A549 (cell line): ENCODE measurements around the gene PRSS53. TPM values are rescaled to one million over a fixed set of nuclear protein-coding genes. Genes with fewer than 3 reads are reported as not detected.
A peak's percentile ranks its signal among the peaks of the same experiment; 100 is the strongest.

Experiments
- ATAC-seq, 2 experiments: fragments of 200-7000 bp in 1 of 2; fragments of >200 bp in 1 of 2; cut with Nextera tagmentation in 1 of 2; cut with Tn5 transposase in 1 of 2; 3 replicates each; pipeline versions ENCODE4 v1.8.0 to v1.9.1; 2018 to 2020; ENCODE audit warnings: mild to moderate bottlenecking in 1 of 2, moderate library complexity in 1 of 2
- CTCF ChIA-PET: fragments of 300-600 bp; sonication (Branson Sonifier 250); formaldehyde crosslinking; extraction: SDS; loops from one replicate; lab custom pipeline; 2021; ENCODE audit warnings: antibody characterized with exemption, inconsistent platforms; lab: Yijun Ruan, JAX
- POLR2A ChIA-PET: fragments of 350-600 bp; formaldehyde crosslinking; extraction: SDS; loops from one replicate; lab custom pipeline; 2021; ENCODE audit warnings: antibody characterized with exemption, inconsistent platforms; lab: Yijun Ruan, JAX
- DNase-seq, 2 experiments: peaks; one replicate each; pipeline versions ENCODE4 v3.0.0 to v3.0.0-alpha.2; 2011 to 2016; ENCODE audit warnings: low read depth in 1 of 2, low spot score in 1 of 2
- FAIRE-seq: peaks from 2 replicates; lab custom pipeline; 2011; peaks lifted over from hg19 to GRCh38; lab: Jason Lieb, UNC
- H3K27ac ChIP-seq, 2 experiments: fragments of >200 bp; sonication (Bioruptor Twin); formaldehyde crosslinking; 3 replicates each; pipeline ENCODE4 v1.5.1; 2016 to 2017
- H3K4me1 ChIP-seq: fragments of >200 bp; sonication (Bioruptor Twin); formaldehyde crosslinking; 3 replicates; pipeline ENCODE4 v1.6.1; 2016
- H3K4me2 ChIP-seq: fragments of >200 bp; sonication (Bioruptor Twin); formaldehyde crosslinking; 3 replicates; pipeline ENCODE4 v1.6.1; 2016
- H3K4me3 ChIP-seq: fragments of >200 bp; sonication (Bioruptor Twin); formaldehyde crosslinking; 3 replicates; pipeline ENCODE4 v1.5.1; 2016
- H3K9me3 ChIP-seq: fragments of >200 bp; sonication (Bioruptor Twin); formaldehyde crosslinking; 3 replicates; pipeline ENCODE4 v1.6.1; 2016
- BHLHE40 ChIP-seq: IDR thresholded peaks from 2 replicates; pipeline ENCODE4 v1.6.1; 2012; ENCODE audit warnings: low read depth, low read length, inconsistent platforms
- CBX2 ChIP-seq: fragments of 200-600 bp; sonication (generic); IDR thresholded peaks from 2 replicates; pipeline ENCODE4 v1.6.1; 2016; ENCODE audit warnings: low read depth, mild to moderate bottlenecking, borderline replicate concordance
- CBX8 ChIP-seq: fragments of 200-600 bp; sonication (generic); IDR thresholded peaks from 2 replicates; pipeline ENCODE4 v1.6.1; 2016
- CHD2 ChIP-seq: fragments of 150-350 bp; IDR thresholded peaks from 2 replicates; pipeline ENCODE4 v1.6.1; 2014; ENCODE audit warnings: low read length; ENCODE audit not compliant: partially characterized antibody
- CHD4 ChIP-seq: fragments of 200-600 bp; sonication (generic); IDR thresholded peaks from 2 replicates; pipeline ENCODE4 v1.6.1; 2016; ENCODE audit warnings: antibody characterized with exemption, mild to moderate bottlenecking, borderline replicate concordance
- EHF ChIP-seq: fragments of 250-450 bp; sonication (Bioruptor Pico); IDR thresholded peaks from 2 replicates; pipeline ENCODE4 v1.5.0; 2020; ENCODE audit warnings: mild to moderate bottlenecking
- EHMT2 ChIP-seq: fragments of 200-600 bp; sonication (generic); IDR thresholded peaks from 2 replicates; pipeline ENCODE4 v1.6.1; 2016; ENCODE audit warnings: antibody characterized with exemption, low read depth, mild to moderate bottlenecking, moderate library complexity
- FOSL2 ChIP-seq, 2 experiments: fragments of 450-650 bp in 1 of 2; fragments of >200 bp in 1 of 2; sonication (Bioruptor Twin) in 1 of 2; formaldehyde crosslinking; IDR thresholded peaks; 2 replicates each; pipeline versions ENCODE4 v1.5.0 to v1.6.1; 2016 to 2020; ENCODE audit warnings: mild to moderate bottlenecking in 1 of 2, moderate library complexity in 1 of 2
- FOXS1 ChIP-seq: fragments of 250-450 bp; sonication (Bioruptor Pico); IDR thresholded peaks from 2 replicates; pipeline ENCODE4 v1.5.0; 2020; ENCODE audit warnings: mild to moderate bottlenecking, moderate library complexity
- HDAC2 ChIP-seq: fragments of 200-600 bp; sonication (generic); IDR thresholded peaks from 2 replicates; pipeline ENCODE4 v1.6.1; 2016
- JUN ChIP-seq, 2 experiments: fragments of >200 bp; sonication (Bioruptor Twin); formaldehyde crosslinking; IDR thresholded peaks; 2 replicates in 1 of 2; 3 replicates in 1 of 2; pipeline ENCODE4 v1.6.1; 2016 to 2017
- KDM5A ChIP-seq: fragments of 200-600 bp; sonication (generic); IDR thresholded peaks from 2 replicates; pipeline ENCODE4 v1.6.1; 2016; ENCODE audit warnings: antibody characterized with exemption, mild to moderate bottlenecking
- MAZ ChIP-seq: fragments of 150-350 bp; IDR thresholded peaks from 2 replicates; pipeline ENCODE4 v1.6.1; 2014; ENCODE audit warnings: antibody characterized with exemption, low read depth, low read length, borderline replicate concordance
- MYC ChIP-seq: IDR thresholded peaks from 2 replicates; pipeline ENCODE4 v1.6.1; 2012; ENCODE audit warnings: mild to moderate bottlenecking, inconsistent platforms, low read length, improper control_type of control experiment, borderline replicate concordance
- NR3C1 ChIP-seq: fragments of >200 bp; sonication (Bioruptor Twin); formaldehyde crosslinking; IDR thresholded peaks from 3 replicates; pipeline ENCODE4 v1.6.1; 2017
- RARB ChIP-seq: fragments of 250-450 bp; sonication (Bioruptor Pico); IDR thresholded peaks from 2 replicates; pipeline ENCODE4 v1.8.0; 2021; ENCODE audit warnings: mild to moderate bottlenecking, moderate library complexity
- SMC3 ChIP-seq: fragments of >200 bp; sonication (Bioruptor Twin); formaldehyde crosslinking; IDR thresholded peaks from 3 replicates; pipeline ENCODE4 v1.6.1; 2018; ENCODE audit warnings: inconsistent platforms
- SREBF2 ChIP-seq: fragments of 450-650 bp; IDR thresholded peaks from 2 replicates; pipeline ENCODE4 v1.6.1; 2014; ENCODE audit warnings: mild to moderate bottlenecking, moderate library complexity
- TFCP2L1 ChIP-seq: fragments of 250-450 bp; sonication (Bioruptor Pico); IDR thresholded peaks from 2 replicates; pipeline ENCODE4 v1.5.0; 2021; ENCODE audit warnings: mild to moderate bottlenecking
- TP53 ChIP-seq: fragments of 250-450 bp; sonication (Bioruptor Pico); IDR thresholded peaks from 2 replicates; pipeline ENCODE4 v1.5.0; 2021; ENCODE audit warnings: mild to moderate bottlenecking, moderate library complexity
- ZC3H11A ChIP-seq: fragments of 450-650 bp; IDR thresholded peaks from 2 replicates; pipeline ENCODE4 v1.6.1; 2014; ENCODE audit warnings: antibody characterized with exemption, mild to moderate bottlenecking
- ZFP36 ChIP-seq: fragments of 450-650 bp; IDR thresholded peaks from 2 replicates; pipeline ENCODE4 v1.6.1; 2014; ENCODE audit warnings: borderline replicate concordance; ENCODE audit not compliant: partially characterized antibody
- ZNF302 ChIP-seq: fragments of 250-450 bp; sonication (Bioruptor Pico); IDR thresholded peaks from 2 replicates; pipeline ENCODE4 v1.9.0; 2021; ENCODE audit warnings: inconsistent platforms, mild to moderate bottlenecking, moderate library complexity
- ZSCAN20 ChIP-seq: fragments of 250-450 bp; sonication (Bioruptor Pico); IDR thresholded peaks from 2 replicates; pipeline ENCODE4 v1.8.0; 2022; ENCODE audit warnings: mild to moderate bottlenecking, moderate library complexity
- WGBS: methylation state at CpG from one replicate; pipeline ENCODE4 v1.1.6; 2017; ENCODE audit errors: missing lambda C conversion rate; 5-methylcytosine and 5-hydroxymethylcytosine counted together
- polyA plus RNA-seq, 4 experiments: library from polyadenylated mRNA; depleted of rRNA in 3 of 4; stranded (reverse); fragments of >200 nt; fragmentation: RNase III in 1 of 4; extraction: RNeasy Plus Mini Kit Qiagen cat#74134 plus additional on column Dnase treatment in 1 of 4; gene quantifications; 2 replicates in 3 of 4; 3 replicates in 1 of 4; pipeline ENCODE4 v1.2.3, GENCODE V29; 2011 to 2017
- TF ChIP-seq, protein P1 (sequence below): fragments of 150-350 bp; IDR thresholded peaks from 2 replicates; pipeline ENCODE4 v1.6.1; 2014; ENCODE audit warnings: low read depth, mild to moderate bottlenecking, low read length
- TF ChIP-seq, protein P2 (sequence below): IDR thresholded peaks from 2 replicates; pipeline ENCODE4 v1.6.1; 2012
- TF ChIP-seq, protein P3 (sequence below): fragments of 250-450 bp; sonication (Bioruptor Pico); IDR thresholded peaks from 2 replicates; pipeline ENCODE4 v1.5.0; 2021; ENCODE audit warnings: mild to moderate bottlenecking, moderate library complexity, borderline replicate concordance
- TF ChIP-seq, protein P4 (sequence below): fragments of >200 bp; sonication (Bioruptor Twin); formaldehyde crosslinking; IDR thresholded peaks from 2 replicates; pipeline ENCODE4 v1.6.1; 2016

PRSS53 gene
- polyA plus RNA-seq, 2 of the 4 experiments (the other 2 are of a cell fraction), result 0.79 to 1.5 TPM

DNA sequence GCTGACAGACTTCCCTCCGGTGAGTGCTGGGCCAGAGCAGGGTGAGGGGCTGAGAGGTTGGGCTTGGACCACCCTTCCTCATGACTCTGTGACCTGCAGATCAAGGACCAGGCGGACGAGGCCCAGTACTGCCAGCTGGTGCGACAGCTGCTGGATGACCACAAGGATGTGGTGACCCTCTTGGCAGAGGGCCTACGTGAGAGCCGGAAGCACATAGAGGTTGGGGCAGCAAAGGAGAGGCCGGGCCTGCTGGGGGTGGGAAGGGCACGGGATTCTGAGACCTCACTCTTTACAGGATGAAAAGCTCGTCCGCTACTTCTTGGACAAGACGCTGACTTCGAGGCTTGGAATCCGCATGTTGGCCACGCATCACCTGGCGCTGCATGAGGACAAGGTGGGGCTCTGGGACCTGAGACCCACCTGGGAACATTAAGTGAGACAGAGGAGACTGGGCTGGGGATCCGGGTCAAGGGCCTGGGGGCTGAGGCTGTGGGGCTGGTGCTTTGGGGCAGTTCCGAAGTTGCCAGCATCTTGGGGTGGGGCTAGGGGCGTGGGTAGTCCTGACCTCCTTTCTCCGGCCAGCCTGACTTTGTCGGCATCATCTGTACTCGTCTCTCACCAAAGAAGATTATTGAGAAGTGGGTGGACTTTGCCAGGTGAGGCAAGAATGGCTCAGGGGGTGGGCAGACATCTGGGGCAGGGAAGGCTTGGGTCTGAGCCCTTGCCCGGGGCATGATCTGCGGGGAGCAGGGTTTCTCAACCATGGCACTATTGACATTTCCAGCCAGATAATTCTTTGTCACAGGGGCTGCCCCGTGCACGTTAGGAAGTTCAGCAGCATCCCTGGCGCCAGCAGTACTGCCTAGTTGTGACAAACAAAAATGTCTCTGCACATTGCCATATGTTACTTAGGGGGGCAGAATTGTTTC is 21.6 kb upstream of the PRSS53 start:
- no peak for TF ChIP-seq ZNF302 (CRISPR knock-in tag)
- TF ChIP-seq, protein P1, sequence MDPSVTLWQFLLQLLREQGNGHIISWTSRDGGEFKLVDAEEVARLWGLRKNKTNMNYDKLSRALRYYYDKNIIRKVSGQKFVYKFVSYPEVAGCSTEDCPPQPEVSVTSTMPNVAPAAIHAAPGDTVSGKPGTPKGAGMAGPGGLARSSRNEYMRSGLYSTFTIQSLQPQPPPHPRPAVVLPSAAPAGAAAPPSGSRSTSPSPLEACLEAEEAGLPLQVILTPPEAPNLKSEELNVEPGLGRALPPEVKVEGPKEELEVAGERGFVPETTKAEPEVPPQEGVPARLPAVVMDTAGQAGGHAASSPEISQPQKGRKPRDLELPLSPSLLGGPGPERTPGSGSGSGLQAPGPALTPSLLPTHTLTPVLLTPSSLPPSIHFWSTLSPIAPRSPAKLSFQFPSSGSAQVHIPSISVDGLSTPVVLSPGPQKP, result no peak
- TF ChIP-seq MAZ, result no peak
- TF ChIP-seq ZSCAN20 (CRISPR knock-in tag), result no peak
- TF ChIP-seq CBX2, result no peak
- TF ChIP-seq CHD2, result no peak
- TF ChIP-seq, protein P2, sequence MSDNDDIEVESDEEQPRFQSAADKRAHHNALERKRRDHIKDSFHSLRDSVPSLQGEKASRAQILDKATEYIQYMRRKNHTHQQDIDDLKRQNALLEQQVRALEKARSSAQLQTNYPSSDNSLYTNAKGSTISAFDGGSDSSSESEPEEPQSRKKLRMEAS, result no peak
- no peak for TF ChIP-seq TFCP2L1 (CRISPR knock-in tag)
- 83% methylated on average over 26 of the region's 26 CpGs for WGBS
- Histone ChIP-seq H3K4me3 (no peak overlapping the region), H3K9me3 (no peaks in the 10 kb centered on the region), H3K4me2 (no peak overlapping the region), H3K4me1 (peaks cover 19% of the 10 kb centered on the region), H3K27ac (no peak overlapping the region)
- ChIA-PET CTCF (interaction anchor here (3.1 to 20.3 kb wide), 2 partner anchors 32 to 126 kb away, joined by 12 to 166 read pairs; partner anchors contain the start of gene HSD3B7), POLR2A (no interaction called here)
- DNase-seq, result no peak
- no peak for ATAC-seq
- no peak for FAIRE-seq

DNA sequence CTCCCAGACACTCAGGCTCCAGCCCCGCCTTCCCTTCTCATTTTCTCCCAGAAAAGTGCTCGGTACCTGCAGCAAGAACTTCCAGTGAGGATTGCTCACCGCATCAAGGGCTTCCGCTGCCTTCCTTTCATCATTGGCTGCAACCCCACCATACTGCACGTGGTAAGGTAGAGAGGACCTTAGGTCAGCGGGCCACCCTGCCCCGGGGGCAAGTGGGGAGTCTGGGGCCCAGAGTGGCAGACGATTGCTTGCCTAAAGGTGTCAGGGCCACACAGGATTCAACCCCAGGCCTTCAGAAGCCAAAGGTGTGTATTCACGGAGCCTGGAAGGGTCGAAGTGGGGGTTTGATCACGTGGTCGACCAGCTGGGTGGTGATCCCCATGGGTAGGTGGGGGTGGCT is 20.9 kb upstream of the PRSS53 start:
- Histone ChIP-seq H3K9me3 (no peaks in the 10 kb centered on the region), H3K4me3 (no peak overlapping the region), H3K4me2 (no peak overlapping the region; the same call in 2 of the 3 replicates), H3K27ac (no peak overlapping the region), H3K4me1 (peaks cover 19% of the 10 kb centered on the region)
- POLR2A ChIA-PET, result no interaction called here
- CTCF ChIA-PET, result interaction anchor here (3.1 to 20.3 kb wide), 2 partner anchors 32 to 125 kb away, joined by 12 to 166 read pairs; partner anchors contain the start of gene HSD3B7
- TF ChIP-seq NR3C1 (no peak), JUN (IDR thresholded peaks at IDR 0.05) (no peak), TP53 (CRISPR knock-in tag) (no peak), FOXS1 (no peak)
- TF ChIP-seq, protein P3, sequence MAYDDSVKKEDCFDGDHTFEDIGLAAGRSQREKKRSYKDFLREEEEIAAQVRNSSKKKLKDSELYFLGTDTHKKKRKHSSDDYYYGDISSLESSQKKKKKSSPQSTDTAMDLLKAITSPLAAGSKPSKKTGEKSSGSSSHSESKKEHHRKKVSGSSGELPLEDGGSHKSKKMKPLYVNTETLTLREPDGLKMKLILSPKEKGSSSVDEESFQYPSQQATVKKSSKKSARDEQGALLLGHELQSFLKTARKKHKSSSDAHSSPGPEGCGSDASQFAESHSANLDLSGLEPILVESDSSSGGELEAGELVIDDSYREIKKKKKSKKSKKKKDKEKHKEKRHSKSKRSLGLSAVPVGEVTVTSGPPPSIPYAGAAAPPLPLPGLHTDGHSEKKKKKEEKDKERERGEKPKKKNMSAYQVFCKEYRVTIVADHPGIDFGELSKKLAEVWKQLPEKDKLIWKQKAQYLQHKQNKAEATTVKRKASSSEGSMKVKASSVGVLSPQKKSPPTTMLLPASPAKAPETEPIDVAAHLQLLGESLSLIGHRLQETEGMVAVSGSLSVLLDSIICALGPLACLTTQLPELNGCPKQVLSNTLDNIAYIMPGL, result no peak
- TF ChIP-seq, protein P4, sequence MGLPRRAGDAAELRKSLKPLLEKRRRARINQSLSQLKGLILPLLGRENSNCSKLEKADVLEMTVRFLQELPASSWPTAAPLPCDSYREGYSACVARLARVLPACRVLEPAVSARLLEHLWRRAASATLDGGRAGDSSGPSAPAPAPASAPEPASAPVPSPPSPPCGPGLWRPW, result no peak
- no peak for DNase-seq
- FAIRE-seq, result no peak
- no peak for ATAC-seq
- WGBS, result 93% methylated on average over 12 of the region's 12 CpGs

DNA sequence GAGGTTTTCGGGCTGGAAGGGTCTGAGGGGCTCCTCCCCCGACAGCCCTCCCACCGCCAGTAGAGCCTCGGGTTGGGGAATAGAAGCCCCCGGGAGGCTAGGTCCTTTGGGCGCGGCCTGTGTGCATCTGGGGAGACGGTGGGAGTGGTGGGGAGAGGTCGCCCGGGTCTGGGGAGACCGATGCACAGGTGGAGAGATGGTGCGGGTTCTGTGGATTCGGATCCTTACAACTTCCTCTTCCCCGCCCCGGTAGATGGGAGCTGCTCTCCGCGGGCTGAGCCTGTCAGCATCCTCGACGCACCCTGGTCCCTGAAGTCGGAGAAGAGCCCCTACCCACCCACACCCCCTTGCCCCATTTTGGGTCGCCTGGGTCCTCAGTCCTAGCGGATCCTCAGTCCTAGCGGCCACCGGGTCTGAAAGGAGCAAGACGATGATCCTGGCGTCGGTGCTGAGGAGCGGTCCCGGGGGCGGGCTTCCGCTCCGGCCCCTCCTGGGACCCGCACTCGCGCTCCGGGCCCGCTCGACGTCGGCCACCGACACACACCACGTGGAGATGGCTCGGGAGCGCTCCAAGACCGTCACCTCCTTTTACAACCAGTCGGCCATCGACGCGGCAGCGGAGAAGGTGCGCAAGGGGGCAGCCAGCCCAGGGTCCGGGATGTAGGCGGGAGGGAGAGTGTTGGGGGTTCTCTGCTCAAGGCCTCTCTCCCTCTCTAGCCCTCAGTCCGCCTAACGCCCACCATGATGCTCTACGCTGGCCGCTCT is 20.2 kb upstream of the PRSS53 start:
- WGBS, result 73% methylated on average over 53 of the region's 57 CpGs
- ChIA-PET POLR2A (interaction anchor here (1.0 kb wide), 1 partner anchor 8 kb away, joined by 4 read pairs; the partner anchor contains the start of gene KAT8), CTCF (interaction anchor here (3.1 to 20.3 kb wide), 2 partner anchors 33 to 124 kb away, joined by 12 to 166 read pairs; partner anchors contain the start of gene HSD3B7)
- ATAC-seq (peak in 1 of 2 experiments; percentile 5; a peak in 3 of 6 replicates), FAIRE-seq (no peak), DNase-seq (no peak)
- Histone ChIP-seq H3K4me1 (peaks cover 18% of the 10 kb centered on the region), H3K9me3 (no peaks in the 10 kb centered on the region), H3K27ac (peak overlapping the region; percentile 97 to 99), H3K4me2 (peak overlapping the region; percentile 84), H3K4me3 (peak overlapping the region; percentile 97)
- no peak for TF ChIP-seq FOSL2 (IDR thresholded peaks at IDR 0.05)
- no peak for TF ChIP-seq FOSL2 (CRISPR knock-in tag; IDR thresholded peaks at IDR 0.05)
- TF ChIP-seq ZFP36, result no peak
- TF ChIP-seq SREBF2, result no peak
- no peak for TF ChIP-seq HDAC2
- no peak for TF ChIP-seq CBX8
- TF ChIP-seq CHD4, result no peak
- TF ChIP-seq ZC3H11A, result no peak
- TF ChIP-seq EHMT2, result no peak
- TF ChIP-seq, protein P2, result no peak
- TF ChIP-seq SMC3, result no peak
- TF ChIP-seq EHF (CRISPR knock-in tag), result no peak
- no peak for TF ChIP-seq RARB
- no peak for TF ChIP-seq KDM5A
- no peak for TF ChIP-seq BHLHE40
- TF ChIP-seq MYC, result no peak
